ENCODE data around the gene ZBTB9. TPM values are rescaled to one million over a fixed set of nuclear protein-coding genes. Genes with fewer than 3 reads are reported as not detected.

Gene ZBTB9
- total RNA-seq, 4 donors from 2014 or later: 0.70 to 5.0 (median 2.6) TPM; not detected in 1

DNA sequence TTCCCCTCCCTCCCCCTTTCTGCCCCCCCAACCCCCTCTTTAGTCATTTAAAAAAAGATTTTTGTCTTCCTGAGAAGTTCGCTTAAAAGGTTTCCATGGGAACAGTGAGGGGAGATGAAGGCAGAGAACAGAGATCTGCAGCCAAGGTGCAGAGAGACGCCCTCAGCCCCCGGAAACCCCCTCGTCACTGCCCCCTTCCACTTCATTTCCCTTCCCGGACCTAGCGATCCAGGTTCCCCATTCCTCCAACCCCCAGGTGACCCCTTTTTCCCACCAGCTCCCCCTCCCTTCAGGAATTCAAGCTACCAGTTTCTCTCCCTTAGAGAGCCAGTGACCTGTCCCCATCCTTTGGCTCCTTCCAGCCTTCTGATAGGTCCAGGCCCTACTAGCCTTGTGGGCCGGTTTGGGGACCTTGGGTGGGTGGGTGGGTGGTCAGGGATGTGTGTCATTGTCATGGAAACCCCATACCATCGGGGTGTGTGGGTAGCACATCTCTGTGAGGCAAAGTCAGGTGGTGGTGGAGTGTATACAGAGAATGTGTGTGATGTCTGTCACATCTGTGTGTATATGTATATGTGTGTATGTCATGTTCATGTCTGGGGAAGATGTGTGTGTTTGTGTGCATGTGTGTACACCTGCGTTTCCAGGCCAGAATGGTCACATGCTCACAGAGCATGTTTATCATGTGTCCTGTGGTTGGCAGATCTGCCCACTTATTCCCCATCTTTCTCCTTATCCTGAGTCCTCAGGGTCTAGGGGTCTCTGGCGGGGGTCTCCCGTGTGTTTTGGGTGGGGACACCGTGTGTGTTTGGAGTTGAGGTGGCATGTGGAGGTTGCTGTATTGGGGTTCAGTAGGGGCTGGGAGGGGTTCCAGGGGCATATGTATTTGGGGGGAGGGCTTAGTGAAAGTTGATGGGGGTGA, 27.5 kb upstream of the ZBTB9 start:
- Histone ChIP-seq H3K27ac (peak overlapping the region; percentile 72 to 91 (median 86)), H3K36me3 (no peaks in the 10 kb centered on the region), H3K27me3 (no peaks in the 10 kb centered on the region), H3K4me1 (peaks cover 0 to 61% (median 28%) of the 10 kb centered on the region in 4 donors), H3K9me3 (no peaks in the 10 kb centered on the region), H3K4me3 (peak overlapping the region; percentile 44 to 69 (median 64))
- no peak for DNase-seq
- TF ChIP-seq, protein P1, sequence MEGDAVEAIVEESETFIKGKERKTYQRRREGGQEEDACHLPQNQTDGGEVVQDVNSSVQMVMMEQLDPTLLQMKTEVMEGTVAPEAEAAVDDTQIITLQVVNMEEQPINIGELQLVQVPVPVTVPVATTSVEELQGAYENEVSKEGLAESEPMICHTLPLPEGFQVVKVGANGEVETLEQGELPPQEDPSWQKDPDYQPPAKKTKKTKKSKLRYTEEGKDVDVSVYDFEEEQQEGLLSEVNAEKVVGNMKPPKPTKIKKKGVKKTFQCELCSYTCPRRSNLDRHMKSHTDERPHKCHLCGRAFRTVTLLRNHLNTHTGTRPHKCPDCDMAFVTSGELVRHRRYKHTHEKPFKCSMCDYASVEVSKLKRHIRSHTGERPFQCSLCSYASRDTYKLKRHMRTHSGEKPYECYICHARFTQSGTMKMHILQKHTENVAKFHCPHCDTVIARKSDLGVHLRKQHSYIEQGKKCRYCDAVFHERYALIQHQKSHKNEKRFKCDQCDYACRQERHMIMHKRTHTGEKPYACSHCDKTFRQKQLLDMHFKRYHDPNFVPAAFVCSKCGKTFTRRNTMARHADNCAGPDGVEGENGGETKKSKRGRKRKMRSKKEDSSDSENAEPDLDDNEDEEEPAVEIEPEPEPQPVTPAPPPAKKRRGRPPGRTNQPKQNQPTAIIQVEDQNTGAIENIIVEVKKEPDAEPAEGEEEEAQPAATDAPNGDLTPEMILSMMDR (IDR thresholded peaks at IDR 0.05): no peak
- TF ChIP-seq POLR2A (IDR thresholded peaks at IDR 0.05): no peak

DNA sequence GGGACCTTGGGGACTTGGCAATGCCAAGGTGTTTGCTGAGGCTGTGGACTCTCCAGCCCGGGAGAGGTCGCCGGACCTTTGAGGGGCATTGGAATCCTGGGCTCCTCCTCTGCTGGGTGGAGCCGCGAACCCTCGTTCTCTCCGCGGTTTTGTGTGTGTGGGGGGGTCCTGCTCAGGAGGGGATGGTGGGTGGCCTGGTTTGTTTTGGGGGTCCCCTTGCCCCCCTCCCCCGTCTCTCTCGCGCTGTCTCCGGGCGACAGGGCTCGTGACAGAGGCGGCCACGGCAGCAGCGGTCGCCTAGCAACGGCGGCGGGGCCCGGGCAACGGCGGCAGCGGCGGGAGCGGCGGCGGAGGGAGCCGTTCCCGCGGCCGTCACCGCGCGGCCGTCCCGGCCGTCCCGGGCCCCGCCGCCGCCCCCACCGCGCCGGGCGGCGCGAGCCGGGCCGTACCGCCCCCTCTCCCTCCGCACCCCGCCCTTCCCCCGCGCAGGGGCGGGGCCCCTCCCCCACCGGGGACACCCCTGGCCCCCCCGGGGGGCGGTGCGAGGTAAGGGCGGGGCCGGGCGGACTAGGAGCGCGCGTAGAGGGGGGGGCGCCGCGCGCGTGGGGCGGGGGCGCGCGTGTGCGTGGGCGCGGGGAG, 26.7 kb upstream of the ZBTB9 start:
- Histone ChIP-seq H3K9me3 (no peaks in the 10 kb centered on the region), H3K36me3 (no peaks in the 10 kb centered on the region), H3K27ac (peak overlapping the region; percentile 69 to 91 (median 86)), H3K4me3 (peak overlapping the region; percentile 40 to 69 (median 64)), H3K4me1 (peaks cover 0 to 66% (median 30%) of the 10 kb centered on the region in 4 donors), H3K27me3 (no peaks in the 10 kb centered on the region)
- TF ChIP-seq, protein P1 (IDR thresholded peaks at IDR 0.05): no peak
- TF ChIP-seq POLR2A (IDR thresholded peaks at IDR 0.05): no peak
- peak; percentile 66 to 82 (median 74) for DNase-seq

DNA sequence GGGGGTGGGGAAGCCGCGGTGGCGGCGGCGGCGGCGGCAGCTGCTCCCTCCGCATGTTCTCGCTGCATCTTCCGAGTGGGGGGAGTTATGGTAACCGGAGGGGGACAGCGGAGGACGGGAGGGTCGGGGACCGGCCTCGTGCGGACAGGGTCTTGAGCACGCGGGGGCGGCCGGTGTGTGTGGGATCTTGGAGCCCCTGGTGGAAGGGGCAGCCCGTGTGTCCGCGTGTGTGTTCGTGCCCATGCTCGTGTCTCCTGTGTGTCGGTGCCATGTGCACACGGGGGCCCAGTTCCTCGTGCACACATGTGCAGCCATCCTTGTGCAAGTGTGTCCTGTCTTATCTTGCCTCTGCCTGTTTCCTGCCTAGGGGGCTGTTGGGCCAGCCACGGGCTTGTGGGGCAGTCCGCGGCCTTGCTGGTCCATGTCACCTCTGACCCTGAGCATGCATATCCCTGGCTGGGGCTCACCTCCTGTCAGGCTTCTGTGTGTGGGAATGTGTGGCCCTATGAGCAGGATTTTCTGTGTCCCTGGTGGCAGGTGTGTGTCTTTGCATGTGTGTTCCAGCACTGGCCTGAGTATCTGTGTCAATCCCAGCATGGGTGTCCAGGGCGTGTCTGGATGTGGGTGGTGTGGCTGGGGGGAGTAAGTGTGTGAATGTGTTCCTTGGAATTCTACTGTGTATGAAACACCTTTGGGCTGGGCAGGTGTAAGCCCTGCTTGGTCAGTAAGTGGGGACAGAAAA, 26.0 kb upstream of the ZBTB9 start:
- no peaks in the 10 kb centered on the region for H3K9me3 ChIP-seq
- peak overlapping the region; percentile 40 to 69 (median 64) for H3K4me3 ChIP-seq
- H3K27ac ChIP-seq: peak overlapping the region; percentile 69 to 91 (median 86)
- peak in 2 of 3 donors; percentile 51 to 70 for DNase-seq
- H3K4me1 ChIP-seq: peaks cover 0 to 66% (median 30%) of the 10 kb centered on the region in 4 donors
- TF ChIP-seq POLR2A (IDR thresholded peaks at IDR 0.05): no peak
- TF ChIP-seq, protein P1 (IDR thresholded peaks at IDR 0.05): peak; percentile 23 to 56 (median 37)
- H3K27me3 ChIP-seq: no peaks in the 10 kb centered on the region
- no peaks in the 10 kb centered on the region for H3K36me3 ChIP-seq

DNA sequence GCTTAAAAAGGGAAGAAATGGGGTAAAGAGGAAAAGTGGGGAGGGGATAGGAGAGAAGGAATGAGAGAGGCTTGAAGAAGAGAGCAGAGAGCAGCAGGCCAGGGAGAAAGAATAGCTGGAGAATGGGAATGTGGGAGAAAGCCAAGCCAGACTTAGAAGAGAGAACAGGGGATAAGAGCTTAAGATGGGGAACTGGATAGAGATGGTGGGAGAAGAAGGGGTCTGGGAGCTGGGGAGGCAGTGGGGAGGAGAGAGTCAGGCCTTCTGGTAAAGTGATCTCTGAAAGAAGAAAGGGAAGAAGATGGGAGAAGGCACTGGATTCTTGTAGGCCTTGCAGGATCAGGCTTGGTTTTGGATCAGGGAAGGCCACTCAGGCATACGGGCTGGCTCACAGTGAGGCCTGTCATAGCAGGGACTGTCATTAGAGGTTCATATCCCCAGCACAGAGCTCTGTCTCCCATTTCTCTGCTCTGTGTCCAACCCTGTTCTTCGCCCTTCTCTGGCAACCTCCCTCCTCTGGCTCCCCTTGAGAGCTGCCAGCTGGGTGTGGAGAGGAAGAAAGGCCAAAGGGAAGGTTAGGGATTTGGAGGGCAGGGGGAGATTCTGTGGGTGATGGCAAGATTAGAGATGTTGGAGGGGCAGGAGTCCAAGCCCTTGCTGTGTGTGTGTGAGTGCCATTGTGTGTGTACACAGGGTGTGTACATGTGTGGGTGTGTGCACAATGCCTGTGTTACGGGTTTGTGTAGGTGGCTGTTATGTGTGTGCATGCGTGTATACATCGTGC, 25.2 kb upstream of the ZBTB9 start:
- DNase-seq: no peak
- Histone ChIP-seq H3K27ac (peak overlapping the region; percentile 69 to 91 (median 86)), H3K9me3 (no peaks in the 10 kb centered on the region), H3K4me1 (peaks cover 0 to 65% (median 30%) of the 10 kb centered on the region in 4 donors), H3K4me3 (peak overlapping the region in 2 of 4 donors; percentile 64 to 69), H3K27me3 (no peaks in the 10 kb centered on the region), H3K36me3 (no peaks in the 10 kb centered on the region)
- TF ChIP-seq POLR2A (IDR thresholded peaks at IDR 0.05): no peak
- TF ChIP-seq, protein P1 (IDR thresholded peaks at IDR 0.05): no peak

DNA sequence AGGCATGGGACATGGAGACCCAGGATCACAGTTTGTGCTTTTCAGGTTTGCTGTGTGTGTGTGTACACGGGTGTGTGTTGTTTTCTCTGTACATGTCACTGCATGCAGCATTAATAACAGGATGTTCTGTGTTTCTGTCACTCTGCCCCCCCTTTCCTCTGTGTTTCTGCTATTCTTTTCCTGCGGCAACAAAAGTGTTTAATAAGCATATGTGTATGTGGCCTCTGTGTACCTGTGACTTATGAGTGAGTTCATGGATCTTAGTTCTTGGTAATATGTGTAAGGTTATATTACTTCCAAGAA, 24.7 kb upstream of the ZBTB9 start:
- H3K36me3 ChIP-seq: no peaks in the 10 kb centered on the region
- peak overlapping the region; percentile 69 to 91 (median 86) for H3K27ac ChIP-seq
- peak in 1 of 3 donors; percentile 34 for DNase-seq
- no peaks in the 10 kb centered on the region for H3K9me3 ChIP-seq
- peaks cover 0 to 60% (median 30%) of the 10 kb centered on the region in 4 donors for H3K4me1 ChIP-seq
- H3K4me3 ChIP-seq: peak overlapping the region in 1 of 4 donors; percentile 19
- H3K27me3 ChIP-seq: no peaks in the 10 kb centered on the region
- TF ChIP-seq POLR2A (IDR thresholded peaks at IDR 0.05): peak in 1 of 2 donors; percentile 12
- TF ChIP-seq, protein P1 (IDR thresholded peaks at IDR 0.05): no peak
